Gastroesophageal sphincter (tissue), 3 donors: ENCODE results near the gene PLD5.

Experiments
- CTCF ChIP-seq, 4 experiments: fragments of 200-600 bp in 2 of 4; fragments of 450-650 bp in 2 of 4; sonication (generic) in 1 of 4; IDR thresholded peaks; one replicate each; pipeline ENCODE4 v1.5.1; 2017 to 2019; ENCODE audit warnings: antibody characterized with exemption in 4 of 4, mild to moderate bottlenecking in 2 of 4, moderate library complexity in 2 of 4
- POLR2A ChIP-seq, 2 donors: fragments of 450-650 bp; IDR thresholded peaks; one replicate each; pipeline ENCODE4 v1.6.1; 2017; ENCODE audit warnings: antibody characterized with exemption in 2 of 2, mild to moderate bottlenecking in 2 of 2, moderate library complexity in 1 of 2
- POLR2AphosphoS5 ChIP-seq: sonication (generic); formaldehyde crosslinking; IDR thresholded peaks from one replicate; pipeline ENCODE4 v1.6.1; 2017; ENCODE audit warnings: antibody characterized with exemption

DNA sequence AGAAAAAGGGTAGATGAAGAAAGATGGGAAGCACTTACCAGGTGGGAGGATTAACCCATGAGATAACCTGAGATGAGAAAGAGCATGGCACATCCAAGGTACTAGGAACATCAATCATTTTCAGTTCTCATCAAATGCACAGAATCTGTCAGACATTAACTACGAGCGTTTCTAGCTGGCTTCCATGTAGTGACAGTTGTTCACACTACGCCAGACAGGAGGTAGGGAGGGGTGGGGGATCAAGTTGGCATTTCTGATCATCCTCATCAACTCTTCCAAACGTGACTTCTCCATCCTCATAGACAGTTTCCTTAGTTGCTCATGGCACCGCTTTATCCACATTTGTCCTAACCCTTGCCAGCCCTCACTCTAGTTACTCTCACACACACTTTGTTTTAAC lies 120.2 kb downstream of the PLD5 start:
- TF ChIP-seq POLR2A (IDR thresholded peaks at IDR 0.05) (no peak), POLR2AphosphoS5 (no peak), CTCF (IDR thresholded peaks at IDR 0.05) (no peak)
